ENCODE results near the gene PIEZO1. TPM values are rescaled to one million over a fixed set of nuclear protein-coding genes. Genes with fewer than 3 reads are reported as not detected.

PIEZO1 gene
- total and polyA plus RNA-seq, 2 experiments from 2014 or later, result 30.4 to 70.1 TPM

DNA sequence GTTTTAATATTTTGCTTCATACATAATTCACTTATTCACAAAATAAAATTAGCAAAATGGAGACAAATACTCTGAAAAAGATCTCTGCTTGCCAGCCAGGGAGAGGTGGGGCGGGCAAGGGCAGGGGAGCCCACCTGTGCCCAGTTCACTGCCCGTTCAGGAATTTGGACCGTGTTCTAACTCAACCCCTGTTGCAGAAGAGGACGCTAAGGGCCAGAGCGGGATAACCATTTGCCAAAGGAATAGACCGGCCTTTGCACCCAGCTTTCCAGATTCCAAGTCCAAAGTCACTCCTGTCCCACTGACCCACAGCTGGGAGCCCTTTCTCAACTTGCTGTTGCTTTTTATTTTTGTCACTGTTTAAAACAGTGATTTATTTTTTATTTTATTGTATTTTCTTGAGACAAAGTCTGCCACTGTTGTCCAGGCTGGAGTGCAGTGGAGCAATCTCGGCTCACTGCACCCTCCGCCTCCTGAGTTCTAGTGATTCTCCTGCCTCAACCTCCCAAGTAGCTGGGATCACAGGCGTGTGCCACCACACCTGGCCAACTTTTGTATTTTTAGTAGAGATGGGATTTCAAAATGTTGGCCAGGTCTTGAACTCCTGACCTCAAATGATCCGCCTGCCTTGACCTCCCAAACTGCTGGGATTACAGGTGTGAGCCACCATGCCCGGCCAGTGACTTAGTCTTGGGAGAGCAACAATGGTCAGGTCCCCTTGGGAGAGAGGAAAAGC lies 2.7 kb upstream of the PIEZO1 start:
- Mint-ChIP-seq H3K4me1 (peaks cover 25% of the 10 kb centered on the region; the same call in 2 of the 3 replicates), H3K4me3 (no peak overlapping the region), H3K9me3 (no peaks in the 10 kb centered on the region), H3K27me3 (ENCODE audit: insufficient read depth, low read depth, poor library complexity) (peaks cover 24% of the 10 kb centered on the region), H3K36me3 (ENCODE audit: low read depth) (no peaks in the 10 kb centered on the region), H3K27ac (no peak overlapping the region)
- ATAC-seq (no peak), DNase-seq (ENCODE audit: low spot score) (no peak)
- Histone ChIP-seq H3K27ac (ENCODE audit: low read depth) (no peak overlapping the region), H4K20me1 (replicated peaks; ENCODE audit: insufficient read depth) (0 out of 2 replicates have a peak, but pooled peaks cover 6% of the 10 kb centered on the region), H3K79me2 (replicated peaks; ENCODE audit: insufficient read depth) (peaks cover 13% of the 10 kb centered on the region), H3K4me1 (ENCODE audit: insufficient read depth) (peaks cover 19% of the 10 kb centered on the region; the same call in 1 of the 2 replicates), H3K36me3 (ENCODE audit: insufficient read depth) (no peaks in the 10 kb centered on the region), H3K4me2 (no peak overlapping the region), H3K9me2 (ENCODE audit: insufficient read depth) (no peaks in the 10 kb centered on the region), H2AFZ (0 out of 2 replicates have a peak overlapping the region, but pooled peaks have one; percentile 74), H3F3A (replicated peaks; ENCODE audit: low read depth) (peaks cover 17% of the 10 kb centered on the region), H3K27me3 (ENCODE audit: insufficient read depth) (peaks cover 4% of the 10 kb centered on the region; the same call in 1 of the 2 replicates), H3K4me3 (no peak overlapping the region)
- TF ChIP-seq STAT1 (IDR thresholded peaks at IDR 0.05; ENCODE audit: unreplicated experiment) (no peak), REST (IDR thresholded peaks at IDR 0.05; ENCODE audit: unreplicated experiment) (no peak), ETS1 (IDR thresholded peaks at IDR 0.05) (no peak), ZNF331 (CRISPR knock-in tag; IDR thresholded peaks at IDR 0.05; ENCODE audit: low read depth) (no peak), JUNB (IDR thresholded peaks at IDR 0.05; ENCODE audit: unreplicated experiment) (no peak)

- no peak overlapping the region for H3K27ac Mint-ChIP-seq
- Histone ChIP-seq H3K79me2 (replicated peaks; ENCODE audit: insufficient read depth) (peaks cover 43% of the 10 kb centered on the region), H3K4me1 (ENCODE audit: insufficient read depth) (peaks cover 10% of the 10 kb centered on the region; the same call in 1 of the 2 replicates), H3K27me3 (ENCODE audit: insufficient read depth) (peaks cover 4% of the 10 kb centered on the region; the same call in 1 of the 2 replicates), H3K4me2 (peak overlapping the region; percentile 82), H3K4me3 (peak overlapping the region; percentile 65), H3K36me3 (ENCODE audit: insufficient read depth) (no peaks in the 10 kb centered on the region), H3K9me2 (ENCODE audit: insufficient read depth) (no peaks in the 10 kb centered on the region), H4K20me1 (replicated peaks; ENCODE audit: insufficient read depth) (0 out of 2 replicates have a peak, but pooled peaks cover 7% of the 10 kb centered on the region), H3F3A (replicated peaks; ENCODE audit: low read depth) (peaks cover 9% of the 10 kb centered on the region; the same call in 1 of the 2 replicates), H3K27ac (ENCODE audit: low read depth) (no peak overlapping the region), H2AFZ (no peak overlapping the region)
- no peak for TF ChIP-seq CTCF (conservative IDR thresholded peaks at IDR 0.05; ENCODE audit: low read depth in 2 of 2)
- no peak for TF ChIP-seq JUNB (IDR thresholded peaks at IDR 0.05; ENCODE audit: unreplicated experiment)
- TF ChIP-seq CREB1 (CRISPR knock-in tag; IDR thresholded peaks at IDR 0.05; ENCODE audit: low read depth), result no peak
- no peak for TF ChIP-seq NANOG (IDR thresholded peaks at IDR 0.05; ENCODE audit: borderline replicate concordance)
- no peak for TF ChIP-seq POLR2AphosphoS5 (IDR thresholded peaks at IDR 0.05; ENCODE audit: low read depth)
- no peaks in the 10 kb centered on the region for H3K36me3 Mint-ChIP-seq (ENCODE audit: low read depth)
- no peaks in the 10 kb centered on the region for H3K9me3 Mint-ChIP-seq
- H3K4me1 Mint-ChIP-seq, result peaks cover 24% of the 10 kb centered on the region
- peaks cover 17% of the 10 kb centered on the region for H3K27me3 Mint-ChIP-seq (ENCODE audit: insufficient read depth, low read depth, poor library complexity)
- H3K4me3 Mint-ChIP-seq, result peak overlapping the region; percentile 77; the same call in 2 of the 3 replicates
- DNase-seq (ENCODE audit: low spot score) (peak; percentile 36), ATAC-seq (peak; percentile 34)
Measured at GRCh38 chr16:88784856-88785105, 239 bp downstream of the PIEZO1 start.

Data from GM23338 (cell line).